GM18508 (cell line): ENCODE data around the gene C15orf61.

Experiments used
- ATAC-seq: cut with Tn5 transposase; IDR thresholded peaks from one replicate; pipeline ENCODE4 v1.9.1; 2021; ENCODE audit warnings: moderate number of reproducible peaks; ENCODE audit not compliant: insufficient read depth, unreplicated experiment

C15orf61 gene

DNA sequence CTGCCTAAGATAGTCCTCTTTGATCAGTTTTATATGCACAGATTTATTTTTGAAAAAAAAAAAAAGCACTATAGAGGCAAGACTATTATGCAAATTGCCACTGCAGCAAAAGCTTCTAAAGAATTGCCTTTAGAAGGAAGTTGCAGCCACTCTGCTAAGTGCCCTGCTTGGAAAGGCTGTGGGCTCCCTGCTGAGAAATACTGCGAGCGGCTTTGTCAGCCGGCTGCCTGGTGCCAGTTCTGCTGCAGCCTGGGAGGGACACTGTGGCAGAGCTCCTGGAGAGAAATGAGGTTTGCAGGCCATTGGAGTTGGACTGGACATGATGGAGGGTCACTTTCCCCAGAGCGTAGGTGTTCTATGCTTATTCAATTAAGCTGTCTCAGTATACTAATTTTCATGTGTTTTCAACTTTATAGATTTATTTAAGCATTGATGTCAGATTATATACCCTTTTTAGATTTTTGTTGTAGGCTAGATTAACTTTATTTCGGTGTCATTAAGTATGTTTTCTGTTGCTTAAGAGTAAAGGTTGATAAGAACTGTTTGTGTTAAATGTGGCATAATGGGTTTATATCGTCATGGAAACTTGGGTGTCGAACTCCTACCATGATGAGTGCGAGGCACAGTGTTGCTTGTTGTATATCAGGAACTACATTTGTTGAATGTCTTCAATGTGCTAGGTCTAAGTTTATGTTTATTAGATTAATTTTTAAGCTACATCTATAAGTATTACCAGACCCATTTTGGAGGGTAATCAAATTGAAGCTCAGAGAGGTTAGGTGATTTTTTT lies 28.1 kb downstream of the C15orf61 start:
- ATAC-seq = no peak

GRCh38 chr15:67549736-67550135 lies 28.8 kb downstream of the C15orf61 start:
- ATAC-seq = no peak

DNA sequence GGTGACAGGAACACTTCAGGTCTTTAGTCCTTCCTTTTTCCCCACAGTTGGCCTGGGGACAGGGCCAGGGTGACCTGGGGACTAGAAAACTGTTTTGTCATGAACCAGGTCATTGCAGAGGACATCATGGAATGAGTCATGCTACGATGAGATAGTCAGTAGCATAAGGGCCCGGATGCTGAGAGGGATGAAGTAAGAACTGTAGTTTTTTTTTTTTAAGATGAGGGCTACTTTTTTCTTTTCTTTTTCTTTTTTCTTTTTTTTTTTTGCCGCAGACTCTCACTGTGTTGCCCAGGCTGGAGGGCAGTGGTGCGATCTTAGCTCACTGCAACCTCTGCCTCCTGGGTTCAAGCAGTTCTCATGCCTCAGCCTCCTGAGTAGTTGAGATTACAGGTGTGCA lies 29.6 kb downstream of the C15orf61 start:
- ATAC-seq = no peak

- ATAC-seq = no peak
Measured at GRCh38 chr15:67551207-67551743, 30.3 kb downstream of the C15orf61 start.

GRCh38 chr15:67554580-67554979 lies 33.6 kb downstream of the C15orf61 start:
- ATAC-seq = no peak

- no peak for ATAC-seq
Measured at GRCh38 chr15:67556976-67557570, 36.1 kb downstream of the C15orf61 start.

DNA sequence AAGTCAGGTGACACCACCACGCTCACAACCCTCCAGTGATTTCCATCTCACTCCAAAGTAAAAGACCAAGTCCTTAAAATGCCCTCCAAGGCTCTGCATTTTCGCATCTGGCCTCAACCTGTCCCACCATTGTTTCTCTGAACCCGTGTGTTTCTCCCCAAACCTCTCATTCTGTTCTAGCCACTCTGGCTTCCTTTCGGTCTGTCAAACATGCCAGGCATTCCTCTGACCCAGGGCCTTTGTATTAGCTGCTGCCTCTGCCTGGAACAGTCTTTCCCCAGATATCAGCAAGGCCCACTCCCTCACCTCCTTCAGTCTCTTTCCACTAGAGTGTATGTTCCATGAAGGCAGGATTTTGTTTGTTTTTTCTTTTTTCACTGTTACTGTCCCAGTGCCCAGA lies 37.6 kb downstream of the C15orf61 start:
- ATAC-seq = no peak

DNA sequence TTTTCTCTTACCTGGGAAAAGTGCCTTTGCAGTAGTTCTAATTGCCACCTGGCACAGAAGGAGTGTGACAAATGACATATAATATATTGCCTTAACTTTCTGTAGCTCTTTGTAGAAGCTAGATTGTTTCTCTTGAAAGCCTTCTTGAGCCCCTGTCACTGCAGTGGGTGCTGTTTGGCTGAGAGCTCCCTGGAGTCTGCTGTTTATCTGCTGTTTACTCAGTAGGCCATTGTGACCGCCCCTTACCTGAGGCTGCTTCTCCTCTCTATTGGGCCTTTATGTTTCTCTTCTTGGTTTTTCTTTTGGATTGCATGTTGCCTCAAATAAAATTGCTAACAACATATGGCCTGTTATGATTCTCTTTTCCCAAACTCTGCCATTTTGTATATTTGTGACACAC lies 38.2 kb downstream of the C15orf61 start:
- ATAC-seq = no peak

GRCh38 chr15:67559576-67559975 lies 38.6 kb downstream of the C15orf61 start:
- ATAC-seq = no peak

DNA sequence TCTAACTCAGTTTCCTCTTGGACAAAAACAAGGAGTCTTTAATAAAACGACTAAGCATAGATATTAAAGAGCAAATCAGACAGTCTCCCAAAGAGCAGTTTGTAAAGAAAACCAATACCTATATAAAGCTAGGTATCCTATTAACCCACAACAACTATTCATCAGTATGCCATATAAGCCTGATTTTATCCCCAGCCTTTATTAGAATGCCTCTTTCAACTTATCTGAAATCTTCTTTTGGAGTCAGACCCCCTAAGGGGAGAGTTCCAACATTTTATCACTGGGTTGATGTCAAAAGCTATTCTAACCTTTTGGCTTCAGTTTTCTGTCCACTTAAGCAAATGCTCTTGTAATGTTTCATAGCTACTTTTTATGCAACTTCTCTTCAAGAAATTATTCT lies 39.4 kb downstream of the C15orf61 start:
- ATAC-seq = no peak

DNA sequence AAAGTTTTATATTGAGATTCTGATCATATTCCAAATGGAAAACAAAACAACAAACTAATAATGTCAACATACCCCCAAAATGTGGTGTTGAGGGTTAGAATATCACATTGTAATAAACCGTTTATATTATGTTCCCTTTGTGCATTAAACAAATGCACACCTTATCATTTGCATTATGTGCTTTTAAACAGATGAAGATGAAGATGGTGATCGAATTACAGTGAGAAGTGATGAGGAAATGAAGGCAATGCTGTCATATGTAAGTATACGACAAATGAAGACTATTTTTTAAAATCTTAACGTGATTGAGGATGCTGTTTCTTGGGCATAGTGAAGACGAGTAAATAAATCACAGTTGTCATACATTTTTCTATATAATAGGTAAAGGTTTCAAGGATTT lies 42.2 kb downstream of the C15orf61 start:
- ATAC-seq = no peak

DNA sequence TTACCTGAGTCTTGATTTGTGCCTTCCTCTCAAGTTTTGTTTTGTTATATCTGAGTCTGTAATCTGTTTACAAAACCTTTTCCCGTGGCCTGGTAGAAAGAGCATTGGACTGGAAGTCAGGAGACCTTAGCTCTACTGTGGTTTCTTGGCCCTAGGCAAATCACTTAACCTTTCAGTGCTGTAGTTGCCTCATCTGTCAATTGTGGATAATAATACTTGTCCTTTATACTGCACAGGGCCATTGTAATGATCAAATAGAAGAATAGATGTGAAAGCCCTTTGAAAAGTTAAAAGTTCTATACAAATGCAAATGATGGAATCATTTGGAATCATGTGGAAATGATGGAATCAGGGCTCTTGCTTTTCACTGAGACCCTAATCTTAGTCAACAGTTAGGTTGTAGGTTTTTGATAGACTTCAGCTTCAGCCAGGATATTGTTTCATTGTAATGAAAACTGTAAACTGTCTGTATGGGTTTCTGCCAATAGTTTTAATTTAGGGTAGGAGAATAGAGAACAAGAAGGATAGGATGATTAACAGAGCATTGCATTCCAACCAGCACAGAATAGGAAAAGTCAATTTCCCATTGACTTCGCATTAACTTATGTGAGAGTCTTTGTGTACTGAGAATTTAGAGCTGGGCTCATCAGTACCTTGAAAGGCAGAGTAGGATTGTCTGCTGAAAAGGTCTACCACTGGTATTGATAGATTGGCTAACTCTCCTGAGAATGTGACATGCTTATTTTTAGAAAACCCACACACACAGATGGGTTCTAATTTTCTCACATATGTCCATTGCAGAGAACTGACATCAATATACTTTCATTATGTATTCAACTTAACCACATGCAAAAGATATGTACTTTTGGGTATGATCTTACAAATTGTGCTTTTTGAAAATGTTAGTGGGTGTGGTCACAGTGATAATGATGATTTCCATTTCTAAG lies 43.4 kb downstream of the C15orf61 start:
- ATAC-seq = peak; percentile 65

- ATAC-seq = peak; percentile 27
Measured at GRCh38 chr15:67564968-67565345, 44.0 kb downstream of the C15orf61 start.

- no peak for ATAC-seq
Measured at GRCh38 chr15:67569668-67570067, 48.7 kb downstream of the C15orf61 start.

- ATAC-seq = no peak
Measured at GRCh38 chr15:67570875-67571647, 50.1 kb downstream of the C15orf61 start.

GRCh38 chr15:67571648-67572415 lies 50.9 kb downstream of the C15orf61 start:
- ATAC-seq = no peak

DNA sequence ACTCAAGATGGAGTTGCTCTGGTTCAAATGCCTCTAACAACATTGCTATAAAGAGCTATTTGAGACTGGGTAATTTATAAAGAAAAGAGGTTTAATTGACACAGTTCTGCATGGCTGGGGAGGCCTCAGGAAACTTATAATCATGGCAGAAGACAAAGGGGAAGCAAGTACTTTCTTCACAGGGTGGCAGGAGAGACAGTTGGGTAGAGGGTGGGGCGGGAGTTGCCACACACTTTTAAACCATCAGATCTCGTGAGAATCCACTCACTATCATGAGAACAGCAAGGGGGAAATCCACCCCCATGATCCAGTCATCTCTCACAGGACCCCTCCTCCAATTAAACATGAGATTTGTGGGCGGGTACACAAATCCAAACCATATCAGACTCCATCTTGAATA lies 52.3 kb downstream of the C15orf61 start:
- no peak for ATAC-seq

GRCh38 chr15:67575039-67575502 lies 54.1 kb downstream of the C15orf61 start:
- ATAC-seq = no peak

GRCh38 chr15:67578020-67578600 lies 57.2 kb downstream of the C15orf61 start:
- no peak for ATAC-seq
